Measurements from ENCODE around the gene SGK1.
"Not testable (repeated sequence)": the region's sequence is repeated elsewhere in the genome, so short reads cannot be mapped to it uniquely, and the experiment has no call there.

SGK1 gene

DNA sequence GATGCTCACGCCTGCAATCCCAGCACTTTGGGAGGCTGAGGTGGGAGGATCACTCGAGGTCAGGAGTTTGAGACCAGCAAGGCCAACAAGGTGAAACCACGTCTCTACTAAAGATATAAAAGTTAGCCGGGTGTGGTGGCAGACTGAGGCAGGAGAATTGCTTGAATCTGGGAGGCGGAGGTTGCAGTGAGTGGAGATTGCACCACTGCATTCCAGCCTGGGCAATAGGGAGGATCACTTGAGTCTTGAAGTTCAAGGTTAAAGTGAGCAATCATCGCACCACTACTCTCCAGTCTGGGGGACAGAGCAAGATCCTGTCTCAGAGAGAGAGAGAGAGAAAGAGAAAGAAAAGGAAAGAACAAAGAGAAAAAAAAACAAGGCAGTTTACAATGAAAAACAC, 13.5 kb downstream of the SGK1 start:
- not testable (repeated sequence) for DNase-seq (ENCODE audit: low read depth in 2 of 2)

DNA sequence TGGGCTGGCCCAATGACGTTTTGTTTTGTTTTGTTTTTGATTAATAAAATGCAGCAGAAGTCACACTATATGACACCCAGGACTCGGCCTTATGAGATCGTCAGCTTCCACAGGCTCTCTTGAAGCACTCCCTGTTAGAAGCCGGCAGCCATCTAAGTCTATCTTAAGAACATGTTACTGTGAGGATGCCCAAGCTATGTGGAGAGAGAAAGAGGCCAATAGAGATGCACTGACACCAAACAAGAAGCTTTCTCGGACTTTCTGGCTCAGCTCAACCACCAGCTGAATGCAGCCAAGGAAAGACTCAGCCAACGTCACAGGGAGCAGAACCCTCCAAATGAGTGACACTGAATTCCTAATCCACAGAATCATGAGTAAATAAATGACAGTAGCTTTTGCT, 14.0 kb downstream of the SGK1 start:
- no peak for DNase-seq (ENCODE audit: low read depth in 2 of 2)

DNA sequence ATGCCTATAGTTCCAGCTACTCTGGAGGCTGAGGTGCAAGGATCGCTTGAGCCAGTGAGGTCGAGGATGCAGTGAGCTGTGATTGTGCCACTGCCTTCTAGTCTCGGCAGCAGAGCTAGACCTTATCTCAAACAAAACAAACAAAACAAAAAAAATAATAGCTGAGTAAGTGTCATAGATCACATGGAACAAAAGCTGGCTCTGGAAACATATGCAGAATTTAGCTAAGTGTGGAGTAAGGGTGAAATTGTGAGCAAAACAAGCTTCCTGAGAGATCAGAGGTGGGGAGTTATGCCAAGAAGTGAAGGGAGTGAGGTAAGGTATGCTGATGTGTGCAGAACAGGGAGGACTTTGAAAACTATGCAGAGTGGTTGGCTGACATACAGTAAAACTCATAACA, 18.7 kb downstream of the SGK1 start:
- DNase-seq (ENCODE audit: low read depth in 2 of 2), result no peak

DNA sequence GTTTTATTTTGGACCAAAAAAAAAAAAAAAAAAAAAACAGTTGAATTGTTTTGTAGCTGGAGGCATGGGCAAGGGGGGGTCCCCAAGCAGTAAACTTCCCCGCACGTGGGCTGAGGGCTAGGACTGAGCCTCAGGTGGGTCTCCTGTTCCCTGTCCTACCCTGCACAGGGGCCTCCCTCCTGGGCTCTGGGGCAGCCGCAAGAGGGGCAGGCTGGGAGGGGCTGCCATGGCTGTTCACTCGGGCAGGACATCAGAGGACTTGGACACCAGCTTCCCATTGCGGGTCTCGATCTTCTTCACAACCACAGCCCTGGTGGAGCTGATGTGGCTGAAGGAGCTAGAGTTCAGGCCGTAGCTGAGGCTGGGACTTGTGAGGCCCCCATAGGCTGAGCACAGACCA, 21.1 kb downstream of the SGK1 start:
- no peak for DNase-seq (ENCODE audit: low read depth in 2 of 2)

DNA sequence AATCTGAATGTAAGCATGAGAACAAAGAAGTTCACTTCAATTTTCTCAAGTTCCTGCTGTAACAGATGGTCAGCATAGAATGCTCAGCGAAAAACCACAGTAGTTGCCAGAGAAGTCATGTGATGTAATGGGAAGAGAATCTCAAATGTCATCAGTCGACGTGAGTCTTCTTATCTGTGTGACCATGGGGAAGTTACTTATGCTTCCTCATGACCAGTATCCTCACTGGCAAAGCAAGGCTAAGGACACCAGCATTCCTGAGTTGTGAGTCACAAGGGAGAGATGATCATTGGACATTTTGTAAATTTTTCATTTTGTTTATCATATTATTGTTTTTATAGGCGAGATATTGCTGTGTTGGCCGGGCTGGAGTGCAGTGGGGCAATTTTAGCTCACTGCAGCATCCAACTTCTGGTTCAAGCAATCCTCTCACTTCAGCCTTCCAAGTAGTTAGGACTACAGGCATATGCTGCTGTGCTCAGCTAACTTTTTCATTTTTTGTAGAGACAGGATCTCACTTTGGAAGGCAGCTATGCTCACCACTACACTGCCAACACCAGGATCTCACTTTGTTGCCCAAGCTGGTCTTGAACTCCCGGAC, 21.9 kb downstream of the SGK1 start:
- peak; percentile 81 to 83 for DNase-seq (ENCODE audit: low read depth in 2 of 2)

DNA sequence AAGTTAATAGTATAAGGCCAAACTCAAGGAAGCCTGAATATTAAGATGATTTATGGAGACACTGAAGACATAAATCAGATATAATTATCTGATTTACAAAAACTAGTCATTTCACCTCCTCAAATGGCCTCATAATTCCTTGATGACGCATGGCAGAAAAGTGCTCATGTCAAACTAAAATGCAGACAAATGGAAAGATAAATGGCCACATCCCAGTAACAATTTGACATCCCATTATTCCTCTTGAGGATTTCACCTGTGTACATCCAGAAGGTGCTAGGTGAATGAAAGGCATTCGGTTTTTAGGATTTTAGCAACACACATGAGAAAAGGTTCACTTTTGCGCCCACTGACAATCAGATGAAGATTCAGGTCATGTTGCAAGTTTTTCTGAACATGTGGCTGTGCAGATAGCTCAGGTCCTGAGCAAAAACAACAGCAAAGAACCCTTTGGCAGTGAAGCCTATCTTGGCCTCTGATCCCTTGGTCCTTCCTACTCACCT, 24.2 kb downstream of the SGK1 start:
- no peak for DNase-seq (ENCODE audit: low read depth in 2 of 2)

DNA sequence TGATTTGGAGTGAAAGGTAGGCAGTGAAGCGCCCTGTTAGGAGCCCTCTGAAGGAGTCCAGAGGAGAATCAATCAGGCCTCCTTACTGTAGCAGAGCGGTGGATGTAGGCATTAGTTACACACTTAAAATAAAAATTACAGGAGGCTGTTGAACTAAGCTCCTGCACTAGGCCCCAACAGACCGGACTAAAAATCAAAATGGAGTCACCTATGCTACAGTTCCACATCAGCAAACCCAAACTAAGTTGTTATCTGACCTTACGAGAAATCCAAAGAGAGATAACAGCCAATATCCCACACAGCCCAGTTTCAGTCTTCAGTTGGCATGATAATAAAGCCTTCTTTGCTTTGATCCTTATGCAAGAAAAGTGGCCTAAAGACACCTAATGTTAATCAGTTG, 26.8 kb downstream of the SGK1 start:
- DNase-seq (ENCODE audit: low read depth in 2 of 2), result no peak

DNA sequence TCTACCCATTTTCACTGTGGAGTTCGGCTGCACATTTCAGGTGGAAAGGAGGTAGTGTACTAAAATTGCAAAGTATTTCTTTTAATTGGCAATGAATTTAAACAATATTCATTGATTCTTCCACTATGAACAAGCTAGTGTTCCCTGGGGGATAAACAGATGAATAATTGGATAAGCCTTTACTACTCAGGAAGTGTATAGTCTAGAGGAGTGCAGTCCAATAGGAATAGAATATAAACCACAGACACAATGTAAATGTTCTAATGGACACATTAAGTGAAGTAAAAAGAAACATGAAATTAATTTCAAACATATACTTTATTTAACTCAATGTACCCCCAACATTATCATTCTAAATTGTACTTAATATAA, 28.7 kb downstream of the SGK1 start:
- DNase-seq (ENCODE audit: low read depth in 2 of 2), result no peak

DNA sequence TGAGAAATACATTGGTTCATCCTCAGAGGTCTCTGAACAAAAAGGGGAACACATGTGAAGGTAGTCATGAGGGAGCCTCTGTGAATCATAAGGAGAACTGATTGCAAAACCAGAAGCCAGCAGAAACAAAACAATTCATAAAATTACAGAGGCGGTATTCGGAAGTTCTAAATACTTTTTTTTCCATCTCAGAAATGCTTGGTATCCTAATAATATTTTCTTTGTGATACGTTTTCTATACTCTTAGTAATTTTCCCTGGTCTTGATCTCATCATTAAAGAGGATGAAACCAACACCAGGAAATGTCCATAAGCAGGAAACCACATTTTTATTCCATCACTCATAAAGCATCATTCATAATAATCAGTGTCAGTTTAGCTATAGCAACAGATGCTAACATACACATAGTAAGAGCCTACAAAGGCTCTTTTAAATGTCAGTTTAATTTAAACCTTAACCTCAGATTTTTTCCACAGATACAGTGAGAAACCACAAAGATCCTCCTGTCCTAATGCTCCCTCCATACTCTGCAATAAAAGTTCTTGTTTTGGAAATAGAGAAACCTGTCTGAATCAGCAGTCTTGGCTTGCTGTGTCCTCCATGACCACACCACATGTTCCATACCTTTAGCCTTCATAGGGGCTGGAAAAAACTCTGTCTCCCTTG, 29.2 kb downstream of the SGK1 start:
- DNase-seq (ENCODE audit: low read depth in 2 of 2), result peak; percentile 95 to 97

DNA sequence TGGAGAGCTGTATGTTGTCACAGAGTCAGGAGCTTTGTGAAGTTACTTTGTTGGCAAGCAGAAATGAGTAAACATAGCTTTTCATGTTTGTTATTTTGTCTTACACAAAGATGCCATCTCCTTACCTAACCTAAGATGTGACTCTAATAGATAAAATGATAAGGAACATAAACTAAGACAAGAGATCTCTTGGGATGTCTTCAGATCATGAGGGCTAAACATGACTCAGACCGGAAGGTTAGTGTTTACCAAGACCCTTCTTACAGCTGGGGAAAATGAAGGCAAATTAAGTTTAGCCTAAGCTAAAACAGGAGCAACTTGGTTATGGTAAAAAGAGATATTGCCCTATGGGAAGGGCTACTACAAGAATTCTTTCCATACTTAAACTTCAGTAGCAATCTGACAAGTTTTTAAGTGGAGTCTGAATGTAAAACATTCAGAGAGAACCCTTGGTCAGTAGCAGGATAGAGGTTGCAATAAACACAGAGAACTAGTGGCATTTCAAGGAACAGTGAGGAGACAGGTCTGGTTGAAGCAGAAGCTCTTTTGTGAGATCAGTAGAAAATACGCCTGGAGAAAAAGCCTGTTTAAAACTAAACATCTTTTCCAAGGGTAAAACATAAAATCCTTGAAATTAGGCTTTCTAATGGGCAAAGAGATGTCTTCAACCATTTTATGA, 29.9 kb downstream of the SGK1 start:
- DNase-seq (ENCODE audit: low read depth in 2 of 2), result no peak

DNA sequence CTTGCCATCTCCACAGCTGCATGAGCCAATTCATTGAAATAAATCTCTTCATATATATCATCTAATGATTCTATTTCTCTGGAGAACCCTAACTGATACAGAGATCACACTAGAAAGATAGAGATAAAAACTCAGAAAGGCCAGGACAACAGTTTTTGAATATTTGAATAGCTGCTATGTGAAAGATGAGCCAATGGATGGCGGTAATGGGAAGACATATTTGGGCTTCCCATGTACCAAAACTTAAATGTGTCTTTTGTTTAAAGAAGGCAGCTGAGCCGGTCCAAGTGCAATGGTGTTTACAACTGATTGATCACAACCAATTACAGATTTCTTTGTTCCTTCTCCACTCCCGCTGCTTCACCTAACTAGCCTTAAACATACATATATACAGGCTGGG, 35.1 kb downstream of the SGK1 start:
- no peak for DNase-seq (ENCODE audit: low read depth in 2 of 2)

DNA sequence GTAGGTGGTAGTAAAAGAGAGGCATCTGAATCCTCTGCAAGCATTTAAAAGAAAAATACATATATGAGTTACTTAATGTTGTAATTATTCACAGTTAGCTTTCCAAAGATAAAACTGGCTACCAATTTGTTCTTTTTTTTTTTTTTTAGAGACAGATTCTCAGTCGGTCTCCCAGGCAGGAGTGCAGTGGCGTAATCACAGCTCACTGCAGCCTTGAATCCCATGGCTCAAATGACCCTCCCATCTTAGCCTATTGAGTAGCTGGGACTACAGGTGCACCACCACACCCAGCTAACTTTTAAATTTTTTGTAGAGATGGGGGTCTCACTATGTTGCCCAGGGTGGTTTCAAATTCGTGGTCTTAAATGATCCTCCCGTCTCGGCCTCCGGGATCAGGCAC, 36.5 kb downstream of the SGK1 start:
- DNase-seq (ENCODE audit: low read depth in 2 of 2), result no peak

DNA sequence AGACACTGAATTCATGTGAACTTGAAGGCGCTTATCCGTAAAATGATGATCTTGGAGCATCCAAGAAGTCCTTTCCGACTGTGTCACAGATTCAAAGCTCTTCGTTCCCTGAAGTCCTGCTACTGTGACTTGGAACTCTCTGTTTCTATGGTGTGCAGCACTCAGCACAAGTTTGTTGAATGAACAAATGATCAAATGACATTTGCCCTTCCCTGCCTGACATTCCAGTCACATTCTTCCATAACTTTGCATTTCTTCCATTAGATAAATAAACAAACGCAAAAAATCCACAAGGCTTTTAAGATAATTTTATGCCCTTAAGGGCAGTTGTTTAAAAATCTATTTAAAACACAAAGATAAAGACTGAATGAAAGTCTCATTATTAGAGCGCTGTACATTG, 39.9 kb downstream of the SGK1 start:
- no peak for DNase-seq (ENCODE audit: low read depth in 2 of 2)

DNA sequence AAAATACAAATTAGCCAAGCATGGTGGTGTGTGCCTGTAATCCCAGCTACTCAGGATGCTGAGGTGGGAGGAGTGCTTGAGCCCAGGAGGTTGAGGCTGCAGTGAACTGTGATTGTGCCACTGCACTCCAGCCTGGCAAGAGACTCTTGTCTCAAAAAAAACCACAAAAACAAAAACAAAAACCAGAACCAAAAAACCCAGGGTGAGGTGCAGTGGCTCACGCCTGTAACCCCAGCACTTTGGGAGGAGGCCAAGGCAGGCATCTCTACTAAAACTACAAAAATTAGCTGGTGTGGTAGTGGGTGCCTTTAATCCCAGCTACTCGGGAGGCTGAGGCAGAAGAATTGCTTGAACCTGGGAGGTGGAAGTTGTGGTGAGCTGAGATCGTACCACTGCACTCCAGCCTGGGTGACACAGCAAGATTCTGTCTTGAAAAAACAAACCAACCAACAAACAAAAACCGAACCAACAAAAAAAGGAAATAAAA, 41.0 kb downstream of the SGK1 start:
- DNase-seq (ENCODE audit: low read depth in 2 of 2), result not testable (repeated sequence)

DNA sequence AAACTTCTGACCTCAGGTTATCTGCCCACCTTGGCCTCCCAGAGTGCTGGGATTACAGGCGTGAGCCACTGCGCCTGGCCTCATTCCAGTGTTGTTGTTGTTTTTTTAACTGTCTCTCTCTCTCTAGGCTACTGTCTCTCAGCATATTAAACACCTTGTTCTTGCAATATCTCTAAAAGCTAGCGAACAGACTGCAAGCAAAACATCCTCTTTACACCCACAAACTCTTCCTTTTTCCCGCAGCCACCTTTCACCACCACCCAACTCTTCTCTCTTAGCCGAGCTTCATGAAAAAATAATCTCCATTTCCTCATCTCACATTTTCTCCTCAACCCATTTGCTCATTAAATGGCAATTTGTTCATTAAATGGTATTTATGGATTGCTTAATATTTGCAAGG, 45.5 kb downstream of the SGK1 start:
- DNase-seq (ENCODE audit: low read depth in 2 of 2), result no peak

DNA sequence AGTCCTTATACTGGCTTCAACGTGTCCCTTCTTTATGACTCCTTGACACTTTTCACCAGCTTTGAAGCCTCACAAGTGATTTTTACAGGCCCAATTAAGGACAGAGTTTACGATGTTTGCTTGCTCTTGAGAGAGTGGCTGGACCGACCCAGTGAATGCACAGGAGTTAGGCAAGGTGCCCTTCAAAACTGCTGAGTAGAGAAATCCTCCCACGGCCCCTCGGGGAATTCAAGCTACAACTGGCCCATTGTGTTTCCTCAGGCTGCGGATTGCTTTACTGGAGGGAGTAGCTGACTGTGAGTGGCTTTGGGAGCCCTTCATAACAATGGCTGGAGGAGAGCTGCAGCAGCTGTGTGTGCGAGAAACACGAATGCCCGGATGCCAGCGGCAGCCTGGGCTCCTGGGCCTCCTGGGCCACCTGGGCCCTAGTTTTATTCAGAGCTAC, 50.0 kb downstream of the SGK1 start:
- DNase-seq (ENCODE audit: low read depth in 2 of 2), result no peak

DNA sequence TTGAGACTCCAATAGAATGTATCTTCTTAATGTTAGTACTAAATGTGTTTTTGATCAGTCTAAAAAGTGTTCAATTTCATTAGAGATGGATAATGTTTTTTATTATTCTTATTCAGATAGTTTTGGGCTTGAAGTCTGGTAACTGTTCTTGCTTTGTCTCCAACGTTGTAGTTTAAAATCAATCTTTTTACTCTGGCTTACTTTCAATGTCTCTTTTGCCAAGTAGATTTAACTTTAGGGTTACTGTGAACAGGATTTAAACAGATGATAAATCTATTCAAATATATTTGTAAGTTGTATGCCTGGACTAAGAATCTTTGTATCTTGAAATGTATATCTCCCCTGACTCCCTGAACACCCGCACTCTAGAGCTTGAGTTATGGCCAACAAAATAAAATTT, 51.1 kb downstream of the SGK1 start:
- DNase-seq (ENCODE audit: low read depth in 2 of 2), result no peak

DNA sequence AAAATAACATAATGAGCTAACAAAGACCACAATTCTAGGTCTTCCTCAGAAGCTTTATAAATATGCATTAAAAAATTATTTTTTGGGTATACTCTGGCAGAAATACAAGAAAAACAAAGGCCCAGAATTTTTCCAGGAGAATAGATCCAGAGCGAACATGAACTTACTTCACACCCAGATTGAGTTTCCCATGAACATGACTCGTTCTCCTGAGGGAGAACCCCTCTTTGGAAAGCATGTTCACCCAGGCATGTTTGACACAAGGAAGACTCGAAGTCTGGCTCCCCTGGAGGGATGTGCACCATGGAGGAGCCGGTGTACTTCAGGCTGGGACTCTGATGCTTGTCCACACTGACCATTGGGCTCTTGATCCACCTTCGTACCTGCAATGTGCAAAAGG, 56.1 kb downstream of the SGK1 start:
- no peak for DNase-seq (ENCODE audit: low read depth in 2 of 2)

DNA sequence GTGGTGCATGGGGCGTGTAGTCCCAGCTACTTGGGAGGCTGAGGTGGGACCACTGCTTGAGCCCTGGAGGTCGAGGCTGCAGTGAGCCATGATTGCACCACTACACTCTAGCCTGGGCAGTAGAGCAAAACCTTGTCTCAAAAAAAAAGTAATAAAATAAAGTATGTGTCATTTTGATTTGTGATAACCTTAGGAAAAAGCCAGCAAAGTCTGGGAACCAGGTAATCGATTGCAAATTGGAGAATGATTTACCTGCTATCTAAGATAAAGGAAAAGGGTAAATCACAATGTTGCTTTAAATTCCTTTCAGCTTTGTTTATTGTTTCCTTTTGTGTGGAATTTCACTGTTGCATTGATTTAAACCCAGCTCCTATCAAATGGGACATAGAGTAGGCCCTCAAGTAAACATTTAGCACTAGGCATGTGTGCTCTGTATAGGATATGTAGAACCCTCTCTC, 59.0 kb downstream of the SGK1 start:
- no peak for DNase-seq (ENCODE audit: low read depth in 2 of 2)

DNA sequence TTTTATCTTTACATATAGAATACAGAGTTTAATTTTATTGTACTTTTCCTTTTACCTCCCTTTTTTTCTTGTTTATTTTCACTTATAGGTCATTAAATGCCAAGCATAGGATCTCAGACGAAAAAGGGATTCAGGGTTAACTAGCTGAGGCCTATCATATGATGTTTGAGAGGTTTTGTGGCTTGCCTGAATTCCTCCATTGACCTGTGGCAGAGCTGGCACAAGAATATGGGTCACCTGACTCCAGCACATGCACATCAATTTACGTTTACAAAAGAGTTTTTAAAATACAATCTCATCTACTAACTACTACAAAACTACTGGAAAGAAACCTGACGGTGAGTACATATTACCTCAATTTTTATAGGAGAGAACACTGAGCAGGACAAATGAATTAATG, 60.4 kb downstream of the SGK1 start:
- no peak for DNase-seq (ENCODE audit: low read depth in 2 of 2)

DNA sequence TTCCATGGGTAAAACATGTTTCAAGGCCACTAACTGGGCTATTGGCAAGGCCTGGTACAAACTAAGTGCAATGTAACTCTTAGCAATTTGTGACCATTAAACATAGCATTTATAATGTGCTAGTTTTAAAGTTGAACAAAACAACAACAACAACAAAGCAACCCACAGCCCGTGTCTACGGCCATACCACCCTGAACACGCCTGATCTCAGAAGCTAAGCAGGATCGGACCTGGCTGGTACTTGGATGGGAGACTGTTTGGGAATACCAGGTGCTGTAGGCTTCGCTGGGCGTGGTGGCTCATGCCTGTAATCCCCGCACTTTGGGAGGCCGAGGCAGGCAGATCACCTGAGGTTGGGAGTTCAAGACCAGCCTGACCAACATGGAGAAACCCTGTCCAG, 61.0 kb downstream of the SGK1 start:
- no peak for DNase-seq (ENCODE audit: low read depth in 2 of 2)

DNA sequence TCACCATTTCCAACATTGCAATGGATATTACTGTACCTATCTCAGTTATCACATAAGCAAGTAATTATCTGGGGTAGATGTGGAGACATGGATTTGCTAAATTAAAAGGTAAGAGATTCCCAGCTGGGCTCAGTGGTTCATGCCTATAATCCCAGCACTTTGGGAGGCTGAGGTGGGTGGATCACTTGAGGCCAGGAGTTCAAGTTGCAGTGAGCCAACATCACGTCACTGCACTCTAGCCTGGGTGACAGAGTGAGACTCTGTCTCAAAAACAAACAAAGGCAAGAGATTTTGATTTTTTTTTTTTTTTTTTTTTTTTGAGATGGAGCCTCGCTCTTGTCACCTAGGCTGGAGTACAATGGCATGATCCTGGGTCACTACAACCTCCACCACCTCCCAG, 62.6 kb downstream of the SGK1 start:
- DNase-seq (ENCODE audit: low read depth in 2 of 2), result not testable (repeated sequence)

DNA sequence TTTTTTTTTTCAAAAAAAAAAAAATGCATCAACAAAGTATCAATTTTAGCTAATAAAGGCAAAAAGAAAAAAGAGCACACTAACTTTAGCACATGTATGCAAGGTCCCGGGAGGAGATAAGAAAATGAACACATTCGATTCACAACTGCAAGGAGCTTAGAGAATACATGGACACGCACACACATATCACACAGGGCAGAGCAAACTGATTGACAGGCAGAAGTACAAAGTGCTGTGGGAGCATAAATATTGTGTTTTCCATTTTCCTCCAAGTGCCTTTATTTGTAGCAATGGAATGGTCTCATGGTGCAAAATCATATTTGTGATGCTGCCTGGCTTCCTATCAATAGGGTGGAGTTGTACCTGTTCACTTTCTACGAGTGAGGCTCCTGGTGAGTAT, 63.8 kb downstream of the SGK1 start:
- DNase-seq (ENCODE audit: low read depth in 2 of 2), result no peak

Measured in fibroblast of skin of left biceps (primary cell).